Neural crest cell (in vitro differentiated cells): ENCODE measurements around the gene MOCOS. TPM values are rescaled to one million over a fixed set of nuclear protein-coding genes. Genes with fewer than 3 reads are reported as not detected.

Source experiments
- DNase-seq: peaks from one replicate; pipeline ENCODE4 v3.0.0; 2021; ENCODE audit warnings: low read depth, mixed read lengths, low spot score
- H3K27ac Mint-ChIP-seq: one replicate; pipeline ENCODE4 v1.8.0; 2021; ENCODE audit warnings: mild to moderate bottlenecking, mixed read lengths; ENCODE audit not compliant: unreplicated experiment
- H3K27me3 Mint-ChIP-seq: 2 replicates; pipeline ENCODE4 v1.8.0; 2021; ENCODE audit warnings: low read depth, mild to moderate bottlenecking, mixed read lengths
- H3K36me3 Mint-ChIP-seq: 2 replicates; pipeline ENCODE4 v1.8.0; 2021; ENCODE audit warnings: low read depth, mild to moderate bottlenecking, mixed read lengths
- H3K4me1 Mint-ChIP-seq: 2 replicates; pipeline ENCODE4 v1.8.0; 2021; ENCODE audit warnings: mixed read lengths
- H3K4me3 Mint-ChIP-seq: one replicate; pipeline ENCODE4 v1.8.0; 2021; ENCODE audit warnings: mild to moderate bottlenecking, mixed read lengths
- H3K9me3 Mint-ChIP-seq: 2 replicates; pipeline ENCODE4 v1.8.0; 2021; ENCODE audit warnings: mixed read lengths
- total RNA-seq: library from RNA; stranded (reverse); gene quantifications from 2 replicates; pipeline ENCODE4 v1.2.1, GENCODE V29; 2021
- TF ChIP-seq, protein P1 (sequence below): fragments of 200-600 bp; sonication (generic); conservative IDR thresholded peaks from 2 replicates; pipeline ENCODE4 v1.5.0; 2021; ENCODE audit warnings: antibody characterized with exemption, mild to moderate bottlenecking

Gene MOCOS
- total RNA-seq, 1 donor from 2014 or later, result 2.6 TPM

DNA sequence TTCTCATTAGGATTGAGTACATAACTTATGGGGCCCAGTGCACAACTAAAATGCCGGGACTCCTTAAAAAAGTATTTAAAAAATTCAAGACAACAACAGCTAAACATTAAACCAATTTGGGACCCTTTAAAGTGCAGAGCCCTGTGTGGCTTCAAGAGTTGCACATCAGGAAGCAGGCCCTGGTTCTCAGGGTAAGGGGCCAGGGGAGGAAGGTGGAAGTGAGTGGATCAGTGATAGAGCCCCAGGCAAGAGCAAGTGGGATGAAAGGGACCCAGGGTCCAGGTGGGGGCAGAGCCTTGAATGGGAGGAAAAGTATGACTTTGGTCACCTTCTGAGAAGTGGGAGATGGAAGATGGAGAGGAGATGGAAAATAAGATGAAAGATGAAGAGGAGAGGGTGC, 107.9 kb downstream of the MOCOS start:
- H3K4me3 Mint-ChIP-seq, result no peak overlapping the region
- no peaks in the 10 kb centered on the region for H3K36me3 Mint-ChIP-seq
- peaks cover 2% of the 10 kb centered on the region for H3K9me3 Mint-ChIP-seq
- no peak for DNase-seq
- H3K27ac Mint-ChIP-seq, result no peak overlapping the region
- H3K4me1 Mint-ChIP-seq, result peaks cover 14% of the 10 kb centered on the region
- TF ChIP-seq, protein P1, sequence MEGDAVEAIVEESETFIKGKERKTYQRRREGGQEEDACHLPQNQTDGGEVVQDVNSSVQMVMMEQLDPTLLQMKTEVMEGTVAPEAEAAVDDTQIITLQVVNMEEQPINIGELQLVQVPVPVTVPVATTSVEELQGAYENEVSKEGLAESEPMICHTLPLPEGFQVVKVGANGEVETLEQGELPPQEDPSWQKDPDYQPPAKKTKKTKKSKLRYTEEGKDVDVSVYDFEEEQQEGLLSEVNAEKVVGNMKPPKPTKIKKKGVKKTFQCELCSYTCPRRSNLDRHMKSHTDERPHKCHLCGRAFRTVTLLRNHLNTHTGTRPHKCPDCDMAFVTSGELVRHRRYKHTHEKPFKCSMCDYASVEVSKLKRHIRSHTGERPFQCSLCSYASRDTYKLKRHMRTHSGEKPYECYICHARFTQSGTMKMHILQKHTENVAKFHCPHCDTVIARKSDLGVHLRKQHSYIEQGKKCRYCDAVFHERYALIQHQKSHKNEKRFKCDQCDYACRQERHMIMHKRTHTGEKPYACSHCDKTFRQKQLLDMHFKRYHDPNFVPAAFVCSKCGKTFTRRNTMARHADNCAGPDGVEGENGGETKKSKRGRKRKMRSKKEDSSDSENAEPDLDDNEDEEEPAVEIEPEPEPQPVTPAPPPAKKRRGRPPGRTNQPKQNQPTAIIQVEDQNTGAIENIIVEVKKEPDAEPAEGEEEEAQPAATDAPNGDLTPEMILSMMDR, result no peak
- no peaks in the 10 kb centered on the region for H3K27me3 Mint-ChIP-seq

DNA sequence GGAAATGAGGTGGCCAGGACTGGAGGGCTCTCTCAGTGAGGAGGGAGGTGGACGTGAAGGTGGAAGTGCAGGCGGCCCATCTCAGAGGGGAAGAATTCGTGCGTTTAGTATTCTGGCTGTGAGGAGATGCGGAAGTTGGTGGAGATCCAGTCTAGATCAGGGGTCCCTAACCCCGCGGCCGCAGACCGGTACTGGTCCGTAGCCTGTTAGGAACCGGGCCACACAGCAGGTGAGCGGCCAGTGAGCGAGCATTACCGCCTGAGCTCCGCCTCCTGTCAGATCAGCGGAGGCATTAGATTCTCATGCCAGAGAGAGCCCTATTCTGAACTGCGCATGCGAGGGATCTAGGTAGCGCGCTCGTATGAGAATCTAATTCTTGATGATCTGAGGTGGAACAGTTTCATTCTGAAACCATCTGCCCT, 108.6 kb downstream of the MOCOS start:
- Mint-ChIP-seq H3K27me3 (no peaks in the 10 kb centered on the region), H3K36me3 (no peaks in the 10 kb centered on the region), H3K4me3 (no peak overlapping the region), H3K9me3 (peaks cover 2% of the 10 kb centered on the region), H3K4me1 (peaks cover 14% of the 10 kb centered on the region), H3K27ac (no peak overlapping the region)
- DNase-seq, result no peak
- TF ChIP-seq, protein P1, result no peak

DNA sequence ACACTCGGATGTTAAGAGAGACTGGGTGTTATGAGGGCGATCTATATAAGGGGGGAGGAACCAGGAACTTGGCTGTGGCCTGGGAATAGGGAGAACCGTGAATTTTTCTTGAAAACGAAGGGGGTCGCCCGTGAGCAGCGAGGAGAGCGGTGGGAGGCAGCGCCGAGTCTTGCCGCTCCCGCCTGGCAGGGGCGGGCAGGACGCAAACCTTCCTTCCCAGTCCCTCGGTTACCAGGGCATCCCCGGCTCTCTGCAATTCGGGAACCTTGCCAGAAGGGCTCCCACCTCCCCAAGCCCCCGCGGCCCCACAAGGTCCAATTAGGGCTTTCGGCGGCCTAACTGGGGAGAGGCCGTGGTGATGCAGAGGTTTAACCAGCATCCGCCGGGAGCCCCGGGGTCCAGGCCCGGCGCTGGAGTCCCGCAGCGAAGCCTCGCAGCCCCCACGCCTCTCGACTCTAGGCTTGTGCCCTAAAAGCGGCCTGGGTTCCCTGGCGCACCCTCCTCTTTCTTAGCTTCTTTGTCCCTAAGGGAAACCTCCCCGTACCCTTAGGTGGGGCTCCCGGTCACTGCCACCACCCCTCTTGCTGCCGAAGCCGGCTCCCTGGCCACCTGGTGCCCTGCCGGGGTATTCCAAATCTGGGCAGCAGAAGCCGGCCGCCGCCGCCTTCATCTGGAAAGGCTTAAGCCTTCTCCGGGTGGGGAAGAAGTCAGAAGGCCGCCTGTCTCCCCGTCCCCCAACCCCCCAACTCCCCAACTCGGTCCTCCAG, 109.5 kb downstream of the MOCOS start:
- Mint-ChIP-seq H3K4me1 (peaks cover 16% of the 10 kb centered on the region), H3K36me3 (no peaks in the 10 kb centered on the region), H3K9me3 (no peaks in the 10 kb centered on the region), H3K27ac (no peak overlapping the region), H3K4me3 (no peak overlapping the region), H3K27me3 (no peaks in the 10 kb centered on the region)
- peak; percentile 83 for DNase-seq
- TF ChIP-seq, protein P1, result peak; percentile 41

DNA sequence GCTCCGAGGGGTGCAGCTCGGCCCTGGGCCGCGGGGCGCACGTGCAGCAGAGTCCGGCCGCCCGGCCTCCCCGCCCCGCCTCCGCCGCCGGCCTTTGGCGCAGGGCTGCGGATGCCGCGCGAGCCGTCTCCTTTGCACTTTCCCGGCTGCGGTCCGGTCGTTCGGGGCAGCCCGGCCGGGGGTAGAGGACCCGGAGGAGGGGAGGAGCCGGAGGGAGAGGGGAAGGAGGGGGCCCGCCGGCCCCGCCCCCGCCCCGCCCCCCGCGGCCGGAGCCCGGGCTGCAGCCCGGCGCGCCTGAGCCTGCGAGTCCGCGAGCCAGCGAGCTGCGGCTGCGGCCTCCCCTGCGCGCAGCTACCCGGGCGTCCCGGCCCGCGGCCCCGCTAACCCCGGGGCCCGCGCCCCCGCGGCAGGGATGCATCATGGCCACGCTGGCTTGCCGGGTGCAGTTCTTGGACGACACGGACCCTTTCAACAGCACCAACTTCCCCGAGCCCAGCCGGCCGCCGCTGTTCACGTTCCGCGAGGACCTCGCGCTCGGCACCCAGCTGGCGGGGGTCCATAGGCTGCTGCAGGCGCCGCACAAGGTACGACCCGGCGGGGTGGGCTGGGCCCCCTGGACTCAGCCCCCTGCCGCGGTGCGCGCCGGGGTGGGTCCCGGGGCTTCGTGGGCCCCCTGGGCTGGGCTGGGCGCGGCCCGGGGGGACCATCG, 110.3 kb downstream of the MOCOS start, which contains the start of gene FHOD3:
FHOD3 (plus strand) TSS at position 297 of the 709 bp plus-strand sequence; CDS start at position 420, 123 bp downstream.
- Mint-ChIP-seq H3K9me3 (no peaks in the 10 kb centered on the region), H3K27ac (no peak within 1 kb of the TSS), H3K4me3 (peak within 1 kb of the TSS; percentile 76), H3K4me1 (peaks cover 18% of the 10 kb centered on the region), H3K36me3 (no peaks in the 10 kb centered on the region), H3K27me3 (no peaks in the 10 kb centered on the region)
- TF ChIP-seq, protein P1, result no peak
- peak; percentile 68 for DNase-seq

DNA sequence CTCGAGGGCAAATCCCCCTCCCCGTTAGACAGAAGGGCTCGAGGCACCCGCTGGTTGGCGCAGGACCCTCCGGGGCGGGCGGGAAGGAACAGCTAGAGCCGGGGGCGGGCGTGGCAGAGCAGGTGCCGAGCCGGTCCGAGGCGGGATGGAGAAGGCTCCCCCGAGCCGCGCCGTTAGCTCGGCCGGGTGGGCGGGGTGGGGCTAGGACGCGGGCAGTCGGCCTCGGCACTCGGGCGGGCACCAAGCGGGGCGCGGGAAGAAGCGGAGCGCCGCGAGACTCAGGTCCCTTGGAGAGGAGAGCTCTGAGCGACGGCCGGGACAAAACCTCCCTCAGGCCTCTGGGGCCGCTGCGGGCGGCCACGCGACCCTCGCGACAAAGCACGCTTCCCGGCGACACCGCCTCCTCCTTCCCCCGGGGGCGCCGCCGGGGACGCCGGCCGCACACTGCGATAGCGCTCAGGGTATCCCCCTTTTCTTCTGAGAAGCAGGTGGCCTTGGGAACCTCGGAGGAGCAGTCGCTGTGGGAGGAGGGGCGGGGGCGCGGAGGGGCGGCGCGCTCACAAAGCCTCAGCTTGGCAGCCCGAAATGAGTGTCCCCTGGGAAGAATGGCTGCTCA, 110.9 kb downstream of the MOCOS start:
- no peaks in the 10 kb centered on the region for H3K27me3 Mint-ChIP-seq
- no peaks in the 10 kb centered on the region for H3K36me3 Mint-ChIP-seq
- no peaks in the 10 kb centered on the region for H3K9me3 Mint-ChIP-seq
- H3K4me1 Mint-ChIP-seq, result peaks cover 24% of the 10 kb centered on the region
- no peak overlapping the region for H3K27ac Mint-ChIP-seq
- TF ChIP-seq, protein P1, result no peak
- DNase-seq, result peak; percentile 55
- peak overlapping the region; percentile 76 for H3K4me3 Mint-ChIP-seq
